H1 (cell line): ENCODE data around the gene EML5. TPM values are rescaled to one million over a fixed set of nuclear protein-coding genes. Genes with fewer than 3 reads are reported as not detected.

Source experiments
- BCL11A ChIP-seq, 2 experiments: IDR thresholded peaks; one replicate each; pipeline ENCODE4 v1.6.1; 2011; ENCODE audit warnings: low read depth in 2 of 2, low read length in 2 of 2, mild to moderate bottlenecking in 2 of 2
- SIX5 ChIP-seq: IDR thresholded peaks from 2 replicates; pipeline ENCODE4 v1.6.1; 2011; ENCODE audit warnings: mild to moderate bottlenecking, low read depth, low read length
- polyA plus RNA-seq, 7 experiments: library from polyadenylated mRNA; depleted of rRNA in 3 of 7; stranded (reverse) in 5 of 7; unstranded in 2 of 7; fragments of >200 nt in 5 of 7; fragments of 200-250 nt in 2 of 7; gene quantifications; 1 replicate in 5 of 7; 2 replicates in 1 of 7; 4 replicates in 1 of 7; pipeline versions ENCODE4 v1.2.1 to v1.2.3, GENCODE V29; 2011 to 2013; ENCODE audit warnings: missing spikeins in 2 of 7, mixed read lengths in 2 of 7
- total RNA-seq: library from RNA; stranded (reverse); fragmentation: NEBNext Ultra II Directional; extraction: Animal tissue kit (Norgen Biotek cat#: 25700); gene quantifications from 2 replicates; pipeline ENCODE4 v1.2.1, GENCODE V29; 2021
- TF ChIP-seq, protein P1 (sequence below): IDR thresholded peaks from 2 replicates; pipeline ENCODE4 v1.6.1; 2012; ENCODE audit warnings: inconsistent platforms

EML5 gene
- total and polyA plus RNA-seq, 2 of the 8 experiments (the other 6 are each of a cell fraction or from before 2014, with no cell fraction given): 0.39 to 0.88 TPM

GRCh38 chr14:88611878-88612277, 180.9 kb downstream of the EML5 start (continued):
- TF ChIP-seq BCL11A (IDR thresholded peaks at IDR 0.05; ENCODE audit: low read depth in 2 of 2, low read length in 2 of 2): no peak
- TF ChIP-seq, protein P1, sequence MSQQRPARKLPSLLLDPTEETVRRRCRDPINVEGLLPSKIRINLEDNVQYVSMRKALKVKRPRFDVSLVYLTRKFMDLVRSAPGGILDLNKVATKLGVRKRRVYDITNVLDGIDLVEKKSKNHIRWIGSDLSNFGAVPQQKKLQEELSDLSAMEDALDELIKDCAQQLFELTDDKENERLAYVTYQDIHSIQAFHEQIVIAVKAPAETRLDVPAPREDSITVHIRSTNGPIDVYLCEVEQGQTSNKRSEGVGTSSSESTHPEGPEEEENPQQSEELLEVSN: no peak
- no peak for TF ChIP-seq SIX5
